Loucy (cell line): ENCODE measurements around the gene C3orf20.

ENCODE experiments used
- EZH2phosphoT487 ChIP-seq: fragments of 200-600 bp; IDR thresholded peaks from 2 replicates; pipeline ENCODE4 v1.6.1; 2018; ENCODE audit warnings: antibody characterized with exemption, mild to moderate bottlenecking, moderate library complexity, borderline replicate concordance
- TF ChIP-seq, protein P1 (sequence below): fragments of 200-600 bp; sonication (generic); conservative IDR thresholded peaks from 2 replicates; pipeline ENCODE4 v1.5.1; 2014; ENCODE audit warnings: mild to moderate bottlenecking, antibody characterized with exemption, low read length

- TF ChIP-seq, protein P1, sequence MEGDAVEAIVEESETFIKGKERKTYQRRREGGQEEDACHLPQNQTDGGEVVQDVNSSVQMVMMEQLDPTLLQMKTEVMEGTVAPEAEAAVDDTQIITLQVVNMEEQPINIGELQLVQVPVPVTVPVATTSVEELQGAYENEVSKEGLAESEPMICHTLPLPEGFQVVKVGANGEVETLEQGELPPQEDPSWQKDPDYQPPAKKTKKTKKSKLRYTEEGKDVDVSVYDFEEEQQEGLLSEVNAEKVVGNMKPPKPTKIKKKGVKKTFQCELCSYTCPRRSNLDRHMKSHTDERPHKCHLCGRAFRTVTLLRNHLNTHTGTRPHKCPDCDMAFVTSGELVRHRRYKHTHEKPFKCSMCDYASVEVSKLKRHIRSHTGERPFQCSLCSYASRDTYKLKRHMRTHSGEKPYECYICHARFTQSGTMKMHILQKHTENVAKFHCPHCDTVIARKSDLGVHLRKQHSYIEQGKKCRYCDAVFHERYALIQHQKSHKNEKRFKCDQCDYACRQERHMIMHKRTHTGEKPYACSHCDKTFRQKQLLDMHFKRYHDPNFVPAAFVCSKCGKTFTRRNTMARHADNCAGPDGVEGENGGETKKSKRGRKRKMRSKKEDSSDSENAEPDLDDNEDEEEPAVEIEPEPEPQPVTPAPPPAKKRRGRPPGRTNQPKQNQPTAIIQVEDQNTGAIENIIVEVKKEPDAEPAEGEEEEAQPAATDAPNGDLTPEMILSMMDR = no peak
- no peak for TF ChIP-seq EZH2phosphoT487
These were observed 98.8 kb downstream of the C3orf20 start for GRCh38 chr3:14773691-14774128.
